HCEC 1CT (cell line): Measurements from ENCODE around the gene DCAF7.

Source experiments
- DNase-seq: peaks from one replicate; pipeline ENCODE4 v3.0.0-alpha.2; 2017

Gene DCAF7

DNA sequence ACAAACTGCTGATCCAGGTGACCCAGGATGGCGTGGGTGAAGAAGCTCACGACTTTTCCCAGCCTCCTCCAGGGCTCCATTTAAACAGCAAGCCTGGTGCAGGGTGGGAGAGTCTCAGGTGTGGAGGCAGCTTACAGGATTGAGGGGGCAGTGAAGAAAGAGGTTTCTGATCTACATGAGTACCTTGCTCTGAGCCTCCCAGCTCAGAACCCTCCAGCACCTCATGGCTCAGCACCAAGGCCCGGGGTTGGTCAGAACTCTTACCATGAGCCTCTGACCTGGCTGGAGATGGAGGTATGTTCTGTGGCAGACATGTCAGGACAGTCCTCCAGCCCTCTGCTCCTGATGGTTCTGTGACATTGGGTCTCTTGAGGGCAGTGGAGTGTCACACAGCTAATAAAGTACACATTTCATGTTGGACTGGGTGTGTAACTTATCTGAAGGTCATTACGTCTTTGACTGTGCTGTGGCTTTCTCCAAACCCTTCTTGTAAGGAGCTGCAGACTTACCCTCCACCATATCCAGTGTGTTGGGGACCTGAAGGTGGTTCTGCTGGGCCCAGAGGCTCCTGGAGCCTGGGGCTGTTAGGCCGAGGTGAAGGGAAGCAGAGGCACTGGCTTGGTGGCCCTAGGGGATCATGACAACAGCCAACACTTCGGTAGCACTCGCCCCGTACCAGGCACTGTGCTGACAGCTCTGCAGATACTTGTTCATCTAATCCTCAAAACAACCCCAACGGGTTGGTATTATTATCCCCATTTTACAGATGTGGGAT is 3.8 kb upstream of the DCAF7 start:
- no peak for DNase-seq

DNA sequence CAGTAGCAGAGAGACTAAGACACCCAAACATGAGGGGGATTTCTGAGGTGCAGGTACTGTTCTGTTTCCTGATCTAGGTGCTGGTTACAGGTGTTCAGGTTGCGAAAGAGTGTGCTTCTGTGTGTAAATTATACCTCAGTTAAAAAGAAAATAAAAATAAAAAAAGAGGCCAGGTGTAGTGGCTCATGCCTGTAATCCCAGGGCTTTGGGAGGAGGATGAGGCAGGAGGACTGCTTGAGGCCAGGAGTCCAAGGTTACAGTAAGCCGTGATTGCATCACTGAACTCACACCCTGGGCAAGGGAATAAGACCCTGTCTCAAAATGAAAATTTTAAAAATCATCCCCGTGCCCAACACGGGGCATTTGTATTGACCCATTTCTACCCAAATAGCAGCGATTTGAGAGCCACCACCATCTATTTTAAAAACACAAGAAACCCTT is 3.2 kb upstream of the DCAF7 start:
- no peak for DNase-seq

DNA sequence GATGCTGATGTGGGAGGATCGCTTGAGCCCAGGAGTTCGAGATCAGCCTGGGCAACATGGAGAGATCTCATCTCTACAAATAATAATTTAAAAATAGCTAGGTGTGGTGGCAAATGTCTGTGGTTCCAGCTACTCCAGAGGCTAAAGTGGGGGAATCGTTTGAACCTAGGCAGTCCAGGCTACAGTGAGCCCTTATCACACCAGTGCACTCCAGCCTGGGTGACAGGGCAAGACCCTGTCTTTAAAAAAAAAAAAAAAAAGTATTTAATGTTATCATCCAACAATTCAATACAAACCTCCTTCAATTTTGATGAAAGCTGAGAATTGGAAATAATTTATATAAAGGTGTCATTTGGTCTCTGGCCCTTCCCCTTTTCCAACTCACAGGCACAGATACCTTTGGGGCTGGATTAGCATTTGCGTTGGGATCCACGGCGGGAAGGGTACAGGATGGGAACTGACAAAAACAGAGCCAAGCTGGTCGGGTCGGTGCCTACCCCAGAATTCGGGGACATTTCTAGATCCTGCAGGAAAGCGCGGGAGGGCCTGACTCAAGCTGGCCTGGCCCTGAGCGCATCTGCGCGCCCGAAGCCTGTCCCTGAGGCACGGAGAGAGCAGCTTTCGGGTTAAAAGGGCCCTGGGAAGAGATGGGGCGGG is 860 bp upstream of the DCAF7 start:
- no peak for DNase-seq

DNA sequence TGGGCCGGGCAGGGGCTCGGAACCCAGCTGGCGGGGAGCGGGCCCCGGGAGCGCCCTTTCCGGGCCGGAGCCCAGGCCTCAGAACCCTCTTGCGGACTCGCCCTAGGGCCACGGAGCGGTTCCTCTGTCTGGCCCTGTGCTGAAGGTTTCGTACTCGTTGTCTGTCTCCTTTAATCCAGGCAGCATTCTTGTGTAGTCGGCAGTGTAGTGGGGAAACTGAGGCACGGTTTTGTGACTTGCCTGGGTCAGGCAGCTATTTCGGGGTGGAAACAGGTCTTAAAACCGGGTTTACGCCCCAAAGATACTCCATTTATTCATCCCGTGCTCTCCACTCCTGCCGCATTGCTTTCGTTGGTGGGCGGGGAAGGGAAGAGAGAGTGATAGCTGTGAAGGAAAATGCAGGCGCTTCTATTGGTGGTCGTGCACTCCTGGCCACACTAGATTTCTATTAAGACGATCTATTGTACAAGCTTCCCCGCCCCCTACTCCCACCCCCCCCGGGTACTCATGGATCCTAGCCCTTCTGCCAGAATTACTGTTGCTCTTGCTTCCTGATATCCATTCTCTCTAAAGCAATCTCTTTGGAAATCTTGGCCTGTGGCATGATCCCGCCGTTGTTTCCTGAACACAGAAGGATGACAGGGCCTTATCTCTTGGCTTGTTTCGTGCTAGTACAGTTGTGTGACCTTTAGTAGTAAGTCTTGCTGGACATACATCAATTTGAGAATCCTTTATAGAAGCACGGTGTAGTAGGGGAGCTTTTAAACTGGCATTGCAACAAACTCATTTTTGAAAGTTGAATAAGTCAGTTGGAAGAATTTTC is 751 bp downstream of the DCAF7 start:
- no peak for DNase-seq

DNA sequence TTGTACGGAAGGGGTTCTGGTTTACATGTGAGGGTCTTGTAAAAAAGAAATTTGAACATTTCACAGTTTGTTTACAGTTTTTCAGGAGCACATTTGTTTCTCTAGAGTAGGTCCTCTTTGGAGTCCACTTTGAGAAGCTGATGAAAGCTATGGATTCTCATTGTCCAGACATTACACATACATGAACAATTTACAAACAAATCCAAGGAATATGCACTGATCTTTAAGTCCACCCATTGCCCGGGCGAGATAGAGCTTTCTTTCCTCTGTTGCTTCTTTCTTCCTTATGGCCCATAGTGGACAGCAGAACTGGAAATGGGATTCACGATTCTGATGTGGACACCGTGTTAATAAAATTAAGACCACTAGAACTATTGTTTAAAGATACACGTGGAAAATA is 1.9 kb downstream of the DCAF7 start:
- DNase-seq = no peak

GRCh38 chr17:63555500-63556156 is 5.4 kb downstream of the DCAF7 start:
- no peak for DNase-seq

- no peak for DNase-seq
Measured at GRCh38 chr17:63557416-63557815, 7.1 kb downstream of the DCAF7 start.

GRCh38 chr17:63558441-63558840 is 8.2 kb downstream of the DCAF7 start:
- DNase-seq = no peak

DNA sequence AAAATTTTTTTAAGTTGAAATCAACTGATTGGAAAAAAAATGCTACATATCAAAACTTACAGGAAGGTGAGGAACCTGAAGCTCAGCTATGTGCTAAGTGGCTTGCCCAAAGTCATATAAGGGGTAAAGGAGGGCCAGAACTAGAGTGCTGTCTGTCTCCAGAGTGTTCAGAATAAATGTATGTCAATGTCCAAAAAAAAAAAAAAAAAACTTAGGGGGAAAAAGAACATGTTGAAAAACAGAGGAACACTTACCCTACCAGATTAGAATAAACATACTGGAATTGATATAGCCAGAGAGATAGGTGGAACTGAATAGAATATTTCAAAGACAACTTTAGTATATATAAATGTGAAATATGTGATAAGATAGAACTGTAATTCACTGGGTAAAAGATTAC is 11.5 kb downstream of the DCAF7 start:
- DNase-seq = no peak

DNA sequence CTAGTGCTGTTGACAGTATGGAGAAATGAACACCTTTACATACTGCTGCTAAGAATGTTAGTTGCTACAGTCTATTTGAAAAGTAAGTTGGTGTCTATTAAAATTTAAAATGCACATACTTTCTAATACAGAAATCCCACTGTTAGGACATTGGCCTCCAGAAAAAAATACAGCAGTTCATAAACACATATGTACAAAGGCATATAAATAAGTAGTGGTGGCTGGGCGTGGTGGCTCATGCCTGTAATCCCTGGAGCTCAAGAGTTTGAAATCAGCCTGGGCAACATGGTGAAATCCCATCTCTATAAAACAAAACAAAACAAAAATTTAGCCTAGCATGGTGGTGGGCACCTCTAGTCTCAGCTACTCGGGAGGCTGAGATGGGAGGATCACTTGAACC is 13.1 kb downstream of the DCAF7 start:
- no peak for DNase-seq

- DNase-seq = no peak
Measured at GRCh38 chr17:63564562-63564961, 14.3 kb downstream of the DCAF7 start.

DNA sequence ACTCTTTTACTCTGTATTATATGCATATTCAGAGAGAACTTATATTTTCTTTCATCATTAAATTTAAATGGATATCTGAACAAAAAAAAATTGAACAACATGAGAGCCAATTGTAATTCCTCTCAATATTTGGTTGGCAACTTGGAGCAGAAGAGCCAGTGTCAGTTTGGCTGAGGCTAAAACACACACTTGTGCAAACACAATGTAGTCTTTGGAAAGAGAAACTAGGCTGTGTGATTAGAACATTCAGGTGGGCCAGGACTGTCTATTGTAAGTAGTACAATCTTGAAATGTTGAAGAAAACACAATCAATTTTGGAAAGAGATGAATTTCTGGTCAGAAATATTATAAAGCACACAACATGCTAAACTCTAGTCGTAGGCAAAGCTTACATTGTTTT is 17.0 kb downstream of the DCAF7 start:
- DNase-seq = no peak

GRCh38 chr17:63568563-63568962 is 18.3 kb downstream of the DCAF7 start:
- no peak for DNase-seq

- DNase-seq = peak; percentile 85
Measured at GRCh38 chr17:63571632-63572310, 21.5 kb downstream of the DCAF7 start.

GRCh38 chr17:63573634-63574033 is 23.4 kb downstream of the DCAF7 start:
- DNase-seq = peak; percentile 6

- no peak for DNase-seq
Measured at GRCh38 chr17:63578027-63578768, 27.9 kb downstream of the DCAF7 start.

DNA sequence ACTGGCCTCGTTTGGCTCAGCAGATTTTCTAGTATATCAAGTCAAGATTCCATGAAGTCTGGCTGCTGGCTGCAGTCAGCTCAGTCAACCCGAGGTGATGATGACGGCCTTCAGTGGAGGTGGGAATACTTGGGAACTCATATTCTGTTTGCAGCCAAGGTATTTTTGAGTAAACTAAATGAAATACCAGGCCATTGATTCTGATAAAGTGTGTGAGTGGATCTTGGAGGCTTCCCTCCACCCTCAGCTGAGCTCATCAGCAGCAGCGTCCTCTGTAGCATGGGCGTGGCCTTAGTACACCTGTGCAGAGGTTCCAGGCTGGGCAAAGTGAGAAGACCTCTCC is 28.5 kb downstream of the DCAF7 start:
- DNase-seq = no peak

DNA sequence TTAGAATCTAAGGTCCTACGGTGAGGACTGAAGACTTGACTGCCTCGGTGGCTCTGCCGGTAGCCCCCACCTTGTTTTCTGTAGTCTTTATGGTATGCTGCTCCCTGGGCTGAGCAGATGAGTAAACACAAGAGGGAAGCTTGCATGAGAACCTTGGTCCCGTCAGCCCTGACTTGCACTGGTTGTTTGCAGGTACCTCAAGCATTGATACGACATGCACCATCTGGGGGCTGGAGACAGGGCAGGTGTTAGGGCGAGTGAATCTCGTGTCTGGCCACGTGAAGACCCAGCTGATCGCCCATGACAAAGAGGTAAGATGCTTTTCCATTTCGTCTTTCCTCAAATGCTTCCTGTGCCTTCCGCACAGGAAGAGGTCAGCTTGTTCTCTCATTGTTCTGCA is 29.4 kb downstream of the DCAF7 start:
- DNase-seq = no peak

- DNase-seq = peak; percentile 25
Measured at GRCh38 chr17:63587770-63588169, 37.5 kb downstream of the DCAF7 start.

GRCh38 chr17:63588797-63589196 is 38.5 kb downstream of the DCAF7 start:
- no peak for DNase-seq

GRCh38 chr17:63589646-63590045 is 39.4 kb downstream of the DCAF7 start:
- DNase-seq = no peak

DNA sequence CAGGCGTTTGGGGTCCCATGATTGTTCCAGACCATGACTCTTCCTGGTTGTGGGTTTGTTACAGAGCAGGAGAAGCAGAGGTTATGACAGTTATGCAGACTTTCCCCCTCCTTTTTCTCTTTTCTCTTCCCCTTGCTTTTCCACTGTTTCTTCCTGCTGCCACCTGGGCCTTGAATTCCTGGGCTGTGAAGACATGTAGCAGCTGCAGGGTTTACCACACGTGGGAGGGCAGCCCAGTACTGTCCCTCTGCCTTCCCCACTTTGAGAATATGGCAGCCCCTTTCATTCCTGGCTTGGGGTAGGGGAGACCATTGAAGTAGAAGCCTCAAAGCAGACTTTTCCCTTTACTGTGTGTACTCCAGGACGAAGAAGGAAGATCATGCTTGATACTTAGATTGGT is 42.5 kb downstream of the DCAF7 start:
- DNase-seq = no peak
